Endothelial cell of umbilical vein (primary cell): ENCODE measurements around the gene CIRBP. TPM values are rescaled to one million over a fixed set of nuclear protein-coding genes. Genes with fewer than 3 reads are reported as not detected.

ENCODE experiments used
- BruUV-seq: library from RNA; stranded (reverse); fragments of 400-500 nt; replicated peaks from 2 replicates; lab custom pipeline; 2021; lab: Mats Ljungman, UMichigan
- CTCF ChIA-PET: fragments of 300-600, 350-600 bp; sonication (Branson Sonifier 250); formaldehyde crosslinking; loops from one replicate; lab custom pipeline; 2021; ENCODE audit warnings: antibody characterized with exemption, inconsistent platforms; lab: Charles Lee
- POLR2A ChIA-PET: fragments of 300-600, 350-600 bp; sonication (Branson Sonifier 250); formaldehyde crosslinking; loops from one replicate; lab custom pipeline; 2021; ENCODE audit warnings: antibody characterized with exemption, inconsistent platforms; lab: Charles Lee
- DNase-seq: peaks from one replicate; pipeline ENCODE4 v3.0.0-alpha.2; 2011; ENCODE audit warnings: low read depth, low spot score
- FAIRE-seq: peaks from 2 replicates; lab custom pipeline; 2011; peaks lifted over from hg19 to GRCh38; lab: Jason Lieb, UNC
- H2AFZ ChIP-seq: 2 replicates; pipeline ENCODE4 v1.6.0; 2012; ENCODE audit warnings: low read depth, low read length, control low read depth, inconsistent platforms
- H3K27ac ChIP-seq: 2 replicates; pipeline ENCODE4 v1.5.1; 2011; ENCODE audit warnings: low read depth, mild to moderate bottlenecking, control low read depth, low read length, moderate library complexity; ENCODE audit not compliant: insufficient read depth
- H3K27me3 ChIP-seq, 2 experiments: 2 replicates each; pipeline versions ENCODE4 v1.6.0 to v1.6.1; 2011; ENCODE audit warnings: low read length in 2 of 2, mixed read lengths in 1 of 2; ENCODE audit not compliant: control insufficient read depth in 2 of 2, insufficient read depth in 2 of 2
- H3K36me3 ChIP-seq, 2 experiments: 2 replicates in 1 of 2; 3 replicates in 1 of 2; pipeline ENCODE4 v1.5.1; 2011; ENCODE audit warnings: low read length in 2 of 2, mild to moderate bottlenecking in 1 of 2, moderate library complexity in 1 of 2; ENCODE audit not compliant: control insufficient read depth in 2 of 2, insufficient read depth in 2 of 2; ENCODE audit errors: extremely low read depth in 1 of 2
- H3K4me1 ChIP-seq: 3 replicates; pipeline ENCODE4 v1.5.1; 2011; ENCODE audit warnings: mild to moderate bottlenecking, low read length; ENCODE audit not compliant: control insufficient read depth, insufficient read depth; ENCODE audit errors: extremely low read depth
- H3K4me2 ChIP-seq: 2 replicates; pipeline ENCODE4 v1.6.1; 2011; ENCODE audit warnings: low read length, control low read depth, mixed read lengths; ENCODE audit not compliant: insufficient read depth
- H3K4me3 ChIP-seq, 3 experiments: fragments of 200-600 bp in 1 of 3; sonication (generic), shearing (Covaris generic) in 1 of 3; replicated peaks in 1 of 3; 2 replicates each; pipeline ENCODE4 v1.5.1; 2011 to 2016; ENCODE audit warnings: control low read depth in 3 of 3, low read length in 3 of 3, mild to moderate bottlenecking in 2 of 3, inconsistent platforms in 1 of 3, low read depth in 1 of 3, moderate library complexity in 1 of 3; ENCODE audit not compliant: insufficient read depth in 1 of 3
- H3K79me2 ChIP-seq: 2 replicates; pipeline ENCODE4 v1.6.0; 2012; ENCODE audit warnings: low read length, inconsistent platforms; ENCODE audit not compliant: control insufficient read depth, insufficient read depth
- H3K9ac ChIP-seq: replicated peaks from 2 replicates; pipeline ENCODE3; 2011; ENCODE audit warnings: low read length, control low read depth; ENCODE audit not compliant: insufficient read depth; ENCODE audit errors: extremely low read depth
- H3K9me1 ChIP-seq: replicated peaks from 3 replicates; pipeline ENCODE4 v1.6.0; 2011; ENCODE audit warnings: mild to moderate bottlenecking, low read length; ENCODE audit not compliant: control insufficient read depth, insufficient read depth; ENCODE audit errors: extremely low read depth
- H3K9me3 ChIP-seq: replicated peaks from 2 replicates; pipeline ENCODE4 v1.5.1; 2012; ENCODE audit warnings: low read length, inconsistent platforms; ENCODE audit not compliant: control insufficient read depth, insufficient read depth
- H4K20me1 ChIP-seq: replicated peaks from 2 replicates; pipeline ENCODE3; 2011; ENCODE audit warnings: mild to moderate bottlenecking, low read length; ENCODE audit not compliant: control insufficient read depth, insufficient read depth; ENCODE audit errors: extremely low read depth
- EZH2 ChIP-seq: IDR thresholded peaks from 2 replicates; pipeline ENCODE4 v1.6.1; 2012; ENCODE audit warnings: borderline replicate concordance, low read depth, mild to moderate bottlenecking, moderate library complexity, low read length, inconsistent platforms; ENCODE audit not compliant: severe bottlenecking
- FOS ChIP-seq: IDR thresholded peaks from 2 replicates; pipeline ENCODE4 v1.6.1; 2011; ENCODE audit warnings: mild to moderate bottlenecking, low read length, moderate library complexity, borderline replicate concordance; ENCODE audit not compliant: insufficient read depth
- GATA2 ChIP-seq: IDR thresholded peaks from 2 replicates; pipeline ENCODE4 v1.7.0; 2011; ENCODE audit warnings: low read depth, mild to moderate bottlenecking, moderate library complexity, mixed read lengths, low read length; ENCODE audit not compliant: insufficient read length, insufficient read depth
- JUN ChIP-seq: IDR thresholded peaks from 2 replicates; pipeline ENCODE4 v1.6.1; 2011; ENCODE audit warnings: borderline replicate concordance, low read depth; ENCODE audit not compliant: insufficient read length, insufficient read depth
- MYC ChIP-seq: IDR thresholded peaks from one replicate; pipeline ENCODE4 v1.6.1; 2011; ENCODE audit warnings: mild to moderate bottlenecking, low read depth, low read length
- POLR2A ChIP-seq: IDR thresholded peaks from 2 replicates; pipeline ENCODE4 v1.6.1; 2012; ENCODE audit warnings: low read depth, mild to moderate bottlenecking, control low read depth, low read length
- POLR2AphosphoS5 ChIP-seq: IDR thresholded peaks from 2 replicates; pipeline ENCODE4 v1.6.1; 2012; ENCODE audit warnings: low read depth, mild to moderate bottlenecking, control low read depth, low read length, moderate library complexity; ENCODE audit not compliant: insufficient read depth
- dilution Hi-C: fragments of 300-500 bp; cut with MboI; formaldehyde crosslinking; loops from one replicate; pipeline ENCODE4 v1.15.0; 2019; ENCODE audit warnings: low sequenced_read_pairs; ENCODE audit not compliant: extremely low pct_ligation_motif_present
- intact Hi-C: fragments of 100-400 bp; cut with micrococcal nuclease; formaldehyde crosslinking; loops from one replicate; pipeline ENCODE4 v1.10.0; 2022
- polyA plus RNA-seq, 4 experiments: library from polyadenylated mRNA; depleted of rRNA in 3 of 4; stranded (reverse) in 3 of 4; unstranded in 1 of 4; fragments of >200 nt; gene quantifications; 2 replicates each; pipeline versions ENCODE4 v1.2.1 to v1.2.3, GENCODE V29; 2011 to 2012; ENCODE audit warnings: missing spikeins in 1 of 4
- total RNA-seq: library from RNA; stranded (reverse); gene quantifications from 2 replicates; pipeline ENCODE4 v1.2.3, GENCODE V29; 2021
- TF ChIP-seq, protein P1 (sequence below): IDR thresholded peaks from 2 replicates; pipeline ENCODE4 v1.6.1; 2011; ENCODE audit not compliant: insufficient read depth, insufficient read length
- TF ChIP-seq, protein P2 (sequence below), 2 donors: IDR thresholded peaks; 1 replicate in 1 of 2; 2 replicates in 1 of 2; pipeline ENCODE4 v1.5.1; 2011; ENCODE audit warnings: low read length in 2 of 2, mild to moderate bottlenecking in 2 of 2, moderate library complexity in 2 of 2, control low read depth in 1 of 2, inconsistent platforms in 1 of 2, low read depth in 1 of 2; ENCODE audit not compliant: insufficient read depth in 1 of 2; ENCODE audit errors: extremely low read depth in 1 of 2

The CIRBP gene
- total and polyA plus RNA-seq, 2 donors (not counting 3 experiments of a cell fraction or from before 2014, with no cell fraction given) = 225 to 439 TPM

DNA sequence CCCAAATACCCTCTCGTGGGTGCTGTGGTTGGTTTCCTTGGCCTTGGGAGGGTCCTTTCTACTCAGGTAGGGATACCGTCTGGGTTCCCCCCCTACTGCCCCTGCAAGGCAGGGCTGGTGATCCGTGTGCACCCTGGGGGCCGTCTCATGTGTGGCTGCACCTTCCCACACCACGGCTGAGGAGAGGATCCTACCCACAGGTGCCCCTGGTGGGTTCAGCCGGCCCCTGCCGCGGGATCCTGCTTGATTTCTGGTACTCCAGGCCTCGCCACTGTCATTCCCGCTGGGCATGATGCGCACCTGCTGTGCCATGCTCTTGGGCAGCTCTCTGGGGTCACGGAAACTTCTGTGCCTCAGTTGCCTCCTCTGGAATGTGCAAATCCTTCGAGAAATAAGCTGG lies 47.3 kb downstream of the CIRBP start:
- Histone ChIP-seq H4K20me1 (no peaks in the 10 kb centered on the region), H3K27ac (no peak overlapping the region), H3K36me3 (no peaks in the 10 kb centered on the region), H2AFZ (no peak overlapping the region), H3K4me1 (peaks cover 13% of the 10 kb centered on the region), H3K4me2 (no peak overlapping the region), H3K27me3 (peaks cover 17 to 18% of the 10 kb centered on the region in 2 experiments), H3K9me1 (no peaks in the 10 kb centered on the region), H3K9ac (no peak overlapping the region), H3K79me2 (no peaks in the 10 kb centered on the region), H3K4me3 (no peak overlapping the region), H3K9me3 (no peaks in the 10 kb centered on the region)
- no peak for FAIRE-seq
- TF ChIP-seq FOS (no peak), POLR2A (no peak), EZH2 (no peak), JUN (no peak), GATA2 (no peak), MYC (no peak), POLR2AphosphoS5 (no peak)
- TF ChIP-seq, protein P1, sequence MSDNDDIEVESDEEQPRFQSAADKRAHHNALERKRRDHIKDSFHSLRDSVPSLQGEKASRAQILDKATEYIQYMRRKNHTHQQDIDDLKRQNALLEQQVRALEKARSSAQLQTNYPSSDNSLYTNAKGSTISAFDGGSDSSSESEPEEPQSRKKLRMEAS = no peak
- TF ChIP-seq, protein P2, sequence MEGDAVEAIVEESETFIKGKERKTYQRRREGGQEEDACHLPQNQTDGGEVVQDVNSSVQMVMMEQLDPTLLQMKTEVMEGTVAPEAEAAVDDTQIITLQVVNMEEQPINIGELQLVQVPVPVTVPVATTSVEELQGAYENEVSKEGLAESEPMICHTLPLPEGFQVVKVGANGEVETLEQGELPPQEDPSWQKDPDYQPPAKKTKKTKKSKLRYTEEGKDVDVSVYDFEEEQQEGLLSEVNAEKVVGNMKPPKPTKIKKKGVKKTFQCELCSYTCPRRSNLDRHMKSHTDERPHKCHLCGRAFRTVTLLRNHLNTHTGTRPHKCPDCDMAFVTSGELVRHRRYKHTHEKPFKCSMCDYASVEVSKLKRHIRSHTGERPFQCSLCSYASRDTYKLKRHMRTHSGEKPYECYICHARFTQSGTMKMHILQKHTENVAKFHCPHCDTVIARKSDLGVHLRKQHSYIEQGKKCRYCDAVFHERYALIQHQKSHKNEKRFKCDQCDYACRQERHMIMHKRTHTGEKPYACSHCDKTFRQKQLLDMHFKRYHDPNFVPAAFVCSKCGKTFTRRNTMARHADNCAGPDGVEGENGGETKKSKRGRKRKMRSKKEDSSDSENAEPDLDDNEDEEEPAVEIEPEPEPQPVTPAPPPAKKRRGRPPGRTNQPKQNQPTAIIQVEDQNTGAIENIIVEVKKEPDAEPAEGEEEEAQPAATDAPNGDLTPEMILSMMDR (IDR thresholded peaks at IDR 0.05; ENCODE audit: extremely low read depth in 1 of 2, insufficient read depth in 1 of 2, low read depth in 1 of 2, low read length in 2 of 2) = no peak
- ChIA-PET CTCF (interaction anchor here (0.7 to 2.4 kb wide), 6 partner anchors 10 to 198 kb away, joined by 3 to 10 read pairs (median 6); no protein-coding TSS in a partner anchor), POLR2A (no interaction called here)
- no TSS peak for BruUV-seq
- dilution Hi-C loops = no loop called here
- no peak for DNase-seq
- intact Hi-C loops = loop anchor here (5.0 kb wide), 1 partner anchor 66 kb away; the partner anchor contains the start of gene NDUFS7
